ENCODE data around the gene EDRF1.

The EDRF1 gene

GRCh38 chr10:125795128-125795527 lies 75.6 kb downstream of the EDRF1 start:
- H3K79me1 ChIP-seq (ENCODE audit: low read length): no peaks in the 10 kb centered on the region
- no peak overlapping the region for H3K4ac ChIP-seq (ENCODE audit: low read depth, low read length)
- no peak overlapping the region for H3K23ac ChIP-seq (ENCODE audit: low read length)
- H4K91ac ChIP-seq (ENCODE audit: low read depth, low read length): no peak overlapping the region
- H3K9me3 ChIP-seq (ENCODE audit: insufficient read depth, low read depth, low read length): no peaks in the 10 kb centered on the region
- no peak overlapping the region for H3K4me3 ChIP-seq (ENCODE audit: low read depth, low read length)
- no peak overlapping the region for H3K4me2 ChIP-seq (ENCODE audit: low read length)
- H3K9ac ChIP-seq (ENCODE audit: low read length): no peak overlapping the region
- no peaks in the 10 kb centered on the region for H3K27me3 ChIP-seq (ENCODE audit: insufficient read depth, low read length)
- H3K14ac ChIP-seq (ENCODE audit: low read length): no peak overlapping the region
- no peak overlapping the region for H2BK5ac ChIP-seq (ENCODE audit: low read depth, low read length, poor library complexity)
- no peak overlapping the region for H4K12ac ChIP-seq (ENCODE audit: low read depth, low read length)
- H2AFZ ChIP-seq (ENCODE audit: insufficient read depth, low read length, poor library complexity): no peak overlapping the region
- WGBS (ENCODE audit: extremely low coverage, insufficient coverage, insufficient read length): no CpG with 5 or more reads among the region's 2 CpGs
- no peak overlapping the region for H2AK5ac ChIP-seq (ENCODE audit: low read length)
- no peak overlapping the region for H2BK120ac ChIP-seq (ENCODE audit: insufficient read depth, low read length, poor library complexity)
- H2BK12ac ChIP-seq (ENCODE audit: low read length): no peak overlapping the region
- no peaks in the 10 kb centered on the region for H3K4me1 ChIP-seq (ENCODE audit: control insufficient read depth in 1 of 2, insufficient read depth in 2 of 2, low read length in 2 of 2)
- H3K18ac ChIP-seq (ENCODE audit: low read length): no peak overlapping the region
- no peak overlapping the region for H3K27ac ChIP-seq (ENCODE audit: low read depth, low read length)
- no peak for DNase-seq
- H3K79me2 ChIP-seq (ENCODE audit: control insufficient read depth, insufficient read depth, low read length, poor library complexity): no peaks in the 10 kb centered on the region
- H3K36me3 ChIP-seq (ENCODE audit: control insufficient read depth in 1 of 2, insufficient read depth in 2 of 2, low read length in 2 of 2): peaks cover 22% of the 10 kb centered on the region in 2 experiments
- H4K8ac ChIP-seq (ENCODE audit: low read depth, low read length): no peak overlapping the region

GRCh38 chr10:125795637-125796190 lies 76.2 kb downstream of the EDRF1 start:
- Histone ChIP-seq H2AFZ (ENCODE audit: insufficient read depth, low read length, poor library complexity) (no peak overlapping the region), H3K4me2 (ENCODE audit: low read length) (no peak overlapping the region), H2BK12ac (ENCODE audit: low read length) (no peak overlapping the region), H3K9ac (ENCODE audit: low read length) (no peak overlapping the region), H3K36me3 (ENCODE audit: control insufficient read depth in 1 of 2, insufficient read depth in 2 of 2, low read length in 2 of 2) (peaks cover 22% of the 10 kb centered on the region in 2 experiments), H3K4me1 (ENCODE audit: control insufficient read depth in 1 of 2, insufficient read depth in 2 of 2, low read length in 2 of 2) (no peaks in the 10 kb centered on the region), H4K91ac (ENCODE audit: low read depth, low read length) (no peak overlapping the region), H4K12ac (ENCODE audit: low read depth, low read length) (no peak overlapping the region), H3K4me3 (ENCODE audit: low read depth, low read length) (no peak overlapping the region), H3K4ac (ENCODE audit: low read depth, low read length) (no peak overlapping the region), H4K8ac (ENCODE audit: low read depth, low read length) (no peak overlapping the region), H3K27me3 (ENCODE audit: insufficient read depth, low read length) (no peaks in the 10 kb centered on the region), H3K79me1 (ENCODE audit: low read length) (no peaks in the 10 kb centered on the region), H3K14ac (ENCODE audit: low read length) (no peak overlapping the region), H2AK5ac (ENCODE audit: low read length) (no peak overlapping the region), H3K23ac (ENCODE audit: low read length) (no peak overlapping the region), H3K18ac (ENCODE audit: low read length) (no peak overlapping the region), H2BK120ac (ENCODE audit: insufficient read depth, low read length, poor library complexity) (no peak overlapping the region), H2BK5ac (ENCODE audit: low read depth, low read length, poor library complexity) (no peak overlapping the region), H3K79me2 (ENCODE audit: control insufficient read depth, insufficient read depth, low read length, poor library complexity) (no peaks in the 10 kb centered on the region), H3K27ac (ENCODE audit: low read depth, low read length) (no peak overlapping the region), H3K9me3 (ENCODE audit: insufficient read depth, low read depth, low read length) (no peaks in the 10 kb centered on the region)
- WGBS (ENCODE audit: extremely low coverage, insufficient coverage, insufficient read length): 100% methylated on average over 1 of the region's 8 CpGs
- DNase-seq: peak in 1 of 2 donors; percentile 45

GRCh38 chr10:125797424-125797823 lies 77.9 kb downstream of the EDRF1 start:
- Histone ChIP-seq H3K4ac (ENCODE audit: low read depth, low read length) (no peak overlapping the region), H3K4me2 (ENCODE audit: low read length) (no peak overlapping the region), H3K14ac (ENCODE audit: low read length) (no peak overlapping the region), H3K4me3 (ENCODE audit: low read depth, low read length) (no peak overlapping the region), H4K8ac (ENCODE audit: low read depth, low read length) (no peak overlapping the region), H2BK120ac (ENCODE audit: insufficient read depth, low read length, poor library complexity) (no peak overlapping the region), H3K79me2 (ENCODE audit: control insufficient read depth, insufficient read depth, low read length, poor library complexity) (no peaks in the 10 kb centered on the region), H2AK5ac (ENCODE audit: low read length) (no peak overlapping the region), H3K4me1 (ENCODE audit: control insufficient read depth in 1 of 2, insufficient read depth in 2 of 2, low read length in 2 of 2) (no peaks in the 10 kb centered on the region), H3K18ac (ENCODE audit: low read length) (no peak overlapping the region), H3K27ac (ENCODE audit: low read depth, low read length) (no peak overlapping the region), H3K23ac (ENCODE audit: low read length) (no peak overlapping the region), H4K12ac (ENCODE audit: low read depth, low read length) (no peak overlapping the region), H4K91ac (ENCODE audit: low read depth, low read length) (no peak overlapping the region), H3K36me3 (ENCODE audit: control insufficient read depth in 1 of 2, insufficient read depth in 2 of 2, low read length in 2 of 2) (peaks cover 16 to 18% of the 10 kb centered on the region in 2 experiments), H3K9me3 (ENCODE audit: insufficient read depth, low read depth, low read length) (no peaks in the 10 kb centered on the region), H2BK5ac (ENCODE audit: low read depth, low read length, poor library complexity) (no peak overlapping the region), H2BK12ac (ENCODE audit: low read length) (no peak overlapping the region), H2AFZ (ENCODE audit: insufficient read depth, low read length, poor library complexity) (no peak overlapping the region), H3K79me1 (ENCODE audit: low read length) (no peaks in the 10 kb centered on the region), H3K27me3 (ENCODE audit: insufficient read depth, low read length) (no peaks in the 10 kb centered on the region), H3K9ac (ENCODE audit: low read length) (no peak overlapping the region)
- no CpG with 5 or more reads among the region's 8 CpGs for WGBS (ENCODE audit: extremely low coverage, insufficient coverage, insufficient read length)
- peak in 1 of 2 donors; percentile 47 for DNase-seq

GRCh38 chr10:125797994-125798662 lies 78.6 kb downstream of the EDRF1 start:
- WGBS (ENCODE audit: extremely low coverage, insufficient coverage, insufficient read length): no CpG with 5 or more reads among the region's 5 CpGs
- Histone ChIP-seq H3K27me3 (ENCODE audit: insufficient read depth, low read length) (no peaks in the 10 kb centered on the region), H3K4me2 (ENCODE audit: low read length) (no peak overlapping the region), H4K8ac (ENCODE audit: low read depth, low read length) (no peak overlapping the region), H3K4me1 (ENCODE audit: control insufficient read depth in 1 of 2, insufficient read depth in 2 of 2, low read length in 2 of 2) (no peaks in the 10 kb centered on the region), H2BK5ac (ENCODE audit: low read depth, low read length, poor library complexity) (no peak overlapping the region), H2BK120ac (ENCODE audit: insufficient read depth, low read length, poor library complexity) (no peak overlapping the region), H3K9me3 (ENCODE audit: insufficient read depth, low read depth, low read length) (no peaks in the 10 kb centered on the region), H2AFZ (ENCODE audit: insufficient read depth, low read length, poor library complexity) (no peak overlapping the region), H3K18ac (ENCODE audit: low read length) (no peak overlapping the region), H3K23ac (ENCODE audit: low read length) (no peak overlapping the region), H3K36me3 (ENCODE audit: control insufficient read depth in 1 of 2, insufficient read depth in 2 of 2, low read length in 2 of 2) (peaks cover 10 to 13% of the 10 kb centered on the region in 2 experiments), H3K27ac (ENCODE audit: low read depth, low read length) (no peak overlapping the region), H2BK12ac (ENCODE audit: low read length) (no peak overlapping the region), H4K91ac (ENCODE audit: low read depth, low read length) (no peak overlapping the region), H4K12ac (ENCODE audit: low read depth, low read length) (no peak overlapping the region), H3K14ac (ENCODE audit: low read length) (no peak overlapping the region), H3K4me3 (ENCODE audit: low read depth, low read length) (no peak overlapping the region), H3K9ac (ENCODE audit: low read length) (no peak overlapping the region), H3K79me1 (ENCODE audit: low read length) (no peaks in the 10 kb centered on the region), H2AK5ac (ENCODE audit: low read length) (no peak overlapping the region), H3K4ac (ENCODE audit: low read depth, low read length) (no peak overlapping the region), H3K79me2 (ENCODE audit: control insufficient read depth, insufficient read depth, low read length, poor library complexity) (no peaks in the 10 kb centered on the region)
- no peak for DNase-seq
